ENCODE results near the gene DHX40.

DNA sequence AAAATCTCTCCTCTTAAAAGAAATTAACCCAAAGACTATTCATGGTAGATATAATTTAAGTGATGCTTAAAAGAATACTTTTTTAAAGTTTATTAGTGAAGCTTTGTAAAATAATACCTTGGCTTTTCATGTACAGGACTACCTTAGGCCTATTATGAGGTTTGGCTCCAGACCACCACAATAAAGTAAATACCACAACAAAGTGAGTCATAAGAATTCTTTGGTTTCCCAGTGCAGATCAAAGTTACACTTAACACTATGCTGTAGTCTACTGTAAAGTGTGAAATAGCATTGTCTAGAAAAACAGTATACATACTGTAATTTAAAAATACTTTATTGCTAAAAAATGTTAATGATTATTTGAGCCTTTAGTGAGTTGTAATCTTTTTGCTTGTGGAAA, 85.9 kb downstream of the DHX40 start:
- TF ChIP-seq, protein P1, sequence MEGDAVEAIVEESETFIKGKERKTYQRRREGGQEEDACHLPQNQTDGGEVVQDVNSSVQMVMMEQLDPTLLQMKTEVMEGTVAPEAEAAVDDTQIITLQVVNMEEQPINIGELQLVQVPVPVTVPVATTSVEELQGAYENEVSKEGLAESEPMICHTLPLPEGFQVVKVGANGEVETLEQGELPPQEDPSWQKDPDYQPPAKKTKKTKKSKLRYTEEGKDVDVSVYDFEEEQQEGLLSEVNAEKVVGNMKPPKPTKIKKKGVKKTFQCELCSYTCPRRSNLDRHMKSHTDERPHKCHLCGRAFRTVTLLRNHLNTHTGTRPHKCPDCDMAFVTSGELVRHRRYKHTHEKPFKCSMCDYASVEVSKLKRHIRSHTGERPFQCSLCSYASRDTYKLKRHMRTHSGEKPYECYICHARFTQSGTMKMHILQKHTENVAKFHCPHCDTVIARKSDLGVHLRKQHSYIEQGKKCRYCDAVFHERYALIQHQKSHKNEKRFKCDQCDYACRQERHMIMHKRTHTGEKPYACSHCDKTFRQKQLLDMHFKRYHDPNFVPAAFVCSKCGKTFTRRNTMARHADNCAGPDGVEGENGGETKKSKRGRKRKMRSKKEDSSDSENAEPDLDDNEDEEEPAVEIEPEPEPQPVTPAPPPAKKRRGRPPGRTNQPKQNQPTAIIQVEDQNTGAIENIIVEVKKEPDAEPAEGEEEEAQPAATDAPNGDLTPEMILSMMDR (IDR thresholded peaks at IDR 0.05; ENCODE audit: insufficient read depth, low read length) = no peak
- no peak for TF ChIP-seq SPI1 (IDR thresholded peaks at IDR 0.05; ENCODE audit: borderline replicate concordance, low read depth)

Measured in HL-60 (cell line).